Loucy (cell line): ENCODE data around the gene BRINP2.

ENCODE experiments used
- EZH2phosphoT487 ChIP-seq: fragments of 200-600 bp; IDR thresholded peaks from 2 replicates; pipeline ENCODE4 v1.6.1; 2018; ENCODE audit warnings: antibody characterized with exemption, mild to moderate bottlenecking, moderate library complexity, borderline replicate concordance
- TF ChIP-seq, protein P1 (sequence below): fragments of 200-600 bp; sonication (generic); conservative IDR thresholded peaks from 2 replicates; pipeline ENCODE4 v1.5.1; 2014; ENCODE audit warnings: mild to moderate bottlenecking, antibody characterized with exemption, low read length

DNA sequence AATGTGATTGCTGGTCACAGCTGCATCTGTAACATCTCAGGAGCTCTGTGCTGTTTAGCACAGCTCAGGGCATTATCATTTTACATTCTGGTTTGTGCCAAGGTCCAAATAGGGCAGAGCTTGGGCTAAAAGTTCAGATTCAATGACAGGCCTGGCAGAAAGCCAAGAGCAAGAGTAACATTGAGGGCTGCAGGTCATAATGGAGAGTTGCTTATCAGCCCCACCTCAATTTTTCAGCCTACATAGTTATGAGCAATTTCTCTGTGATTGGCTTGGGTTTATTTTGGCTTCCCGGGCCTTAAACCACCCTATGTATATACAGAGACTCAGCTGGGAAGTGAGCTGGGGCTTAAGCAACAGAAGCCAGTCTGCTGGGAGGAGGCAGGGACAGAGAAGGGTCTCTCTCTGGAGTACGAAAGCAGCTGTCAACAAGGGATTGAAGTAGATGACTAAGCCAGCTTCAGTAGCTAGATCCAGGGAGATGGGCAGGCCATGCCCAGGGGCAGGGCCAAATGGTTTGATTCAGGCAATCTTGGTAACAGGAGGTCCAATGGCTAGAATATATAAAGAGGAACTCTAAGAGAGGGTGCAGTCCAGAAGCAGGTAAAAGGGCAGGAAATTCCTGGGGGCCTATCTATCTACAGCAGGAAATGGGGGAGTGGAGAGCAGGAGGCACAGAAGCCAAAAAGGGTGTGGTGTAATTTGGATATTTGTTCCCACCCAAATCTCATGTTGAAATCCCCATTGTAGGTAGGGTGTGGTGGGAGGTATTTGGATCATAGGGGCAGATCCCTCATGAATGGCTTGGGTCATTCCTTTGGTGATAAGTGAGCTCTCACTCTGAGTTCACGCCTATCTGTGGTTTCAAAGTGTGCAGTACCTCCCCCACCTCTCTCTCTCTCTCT is 49.0 kb downstream of the BRINP2 start:
- TF ChIP-seq, protein P1, sequence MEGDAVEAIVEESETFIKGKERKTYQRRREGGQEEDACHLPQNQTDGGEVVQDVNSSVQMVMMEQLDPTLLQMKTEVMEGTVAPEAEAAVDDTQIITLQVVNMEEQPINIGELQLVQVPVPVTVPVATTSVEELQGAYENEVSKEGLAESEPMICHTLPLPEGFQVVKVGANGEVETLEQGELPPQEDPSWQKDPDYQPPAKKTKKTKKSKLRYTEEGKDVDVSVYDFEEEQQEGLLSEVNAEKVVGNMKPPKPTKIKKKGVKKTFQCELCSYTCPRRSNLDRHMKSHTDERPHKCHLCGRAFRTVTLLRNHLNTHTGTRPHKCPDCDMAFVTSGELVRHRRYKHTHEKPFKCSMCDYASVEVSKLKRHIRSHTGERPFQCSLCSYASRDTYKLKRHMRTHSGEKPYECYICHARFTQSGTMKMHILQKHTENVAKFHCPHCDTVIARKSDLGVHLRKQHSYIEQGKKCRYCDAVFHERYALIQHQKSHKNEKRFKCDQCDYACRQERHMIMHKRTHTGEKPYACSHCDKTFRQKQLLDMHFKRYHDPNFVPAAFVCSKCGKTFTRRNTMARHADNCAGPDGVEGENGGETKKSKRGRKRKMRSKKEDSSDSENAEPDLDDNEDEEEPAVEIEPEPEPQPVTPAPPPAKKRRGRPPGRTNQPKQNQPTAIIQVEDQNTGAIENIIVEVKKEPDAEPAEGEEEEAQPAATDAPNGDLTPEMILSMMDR = no peak
- no peak for TF ChIP-seq EZH2phosphoT487
